Medulla oblongata (tissue), 1 donor: ENCODE results near the gene PCDHGB1.
A peak's percentile ranks its signal among the peaks of the same experiment; 100 is the strongest.
"Not testable (repeated sequence)": the region's sequence is repeated elsewhere in the genome, so short reads cannot be mapped to it uniquely, and the experiment has no call there.

Experiments used
- DNase-seq: peaks from one replicate; pipeline ENCODE4 v3.0.0-alpha.2; 2015; ENCODE audit errors: extremely low spot score

PCDHGB1 gene

GRCh38 chr5:141346017-141346416, 3.9 kb upstream of the PCDHGB1 start:
- not testable (repeated sequence) for DNase-seq

- no peak for DNase-seq
Measured at GRCh38 chr5:141351591-141351990, 1.7 kb downstream of the PCDHGB1 start.

- no peak for DNase-seq
Measured at GRCh38 chr5:141354900-141355469, 5.1 kb downstream of the PCDHGB1 start, which contains the start of gene PCDHGA4. Gene PCDHGA4 (plus strand): TSS chr5:141355021. CDS start chr5:141355108, 87 bp downstream.

GRCh38 chr5:141355641-141356040, 5.7 kb downstream of the PCDHGB1 start:
- no peak for DNase-seq

GRCh38 chr5:141356133-141356532, 6.2 kb downstream of the PCDHGB1 start:
- DNase-seq: no peak

GRCh38 chr5:141356950-141357349, 7.1 kb downstream of the PCDHGB1 start:
- DNase-seq: no peak

- DNase-seq: peak; percentile 30
Measured at GRCh38 chr5:141359790-141360426, 10.0 kb downstream of the PCDHGB1 start, which contains the start of gene PCDHGB2. Gene PCDHGB2 (plus strand): TSS chr5:141359994. CDS start chr5:141360136, 142 bp downstream.

- DNase-seq: no peak
Measured at GRCh38 chr5:141360685-141361084, 10.8 kb downstream of the PCDHGB1 start.

GRCh38 chr5:141362719-141363118, 12.8 kb downstream of the PCDHGB1 start:
- DNase-seq: no peak

GRCh38 chr5:141363952-141364660, 14.2 kb downstream of the PCDHGB1 start, which contains the start of gene PCDHGA5:
Gene PCDHGA5 (plus strand): TSS chr5:141364162. CDS start chr5:141364331, 169 bp downstream.
- no peak for DNase-seq

- no peak for DNase-seq
Measured at GRCh38 chr5:141366016-141366896, 16.4 kb downstream of the PCDHGB1 start.

GRCh38 chr5:141369994-141370848, 20.3 kb downstream of the PCDHGB1 start, which contains the start of gene PCDHGB3:
Gene PCDHGB3 (plus strand): TSS chr5:141370242. CDS start chr5:141370395, 153 bp downstream.
- DNase-seq: peak; percentile 4

GRCh38 chr5:141371572-141372475, 21.9 kb downstream of the PCDHGB1 start:
- no peak for DNase-seq

- no peak for DNase-seq
Measured at GRCh38 chr5:141373673-141374317, 23.9 kb downstream of the PCDHGB1 start, which contains the start of gene PCDHGA6. Gene PCDHGA6 (plus strand): TSS chr5:141373891. CDS start chr5:141374084, 193 bp downstream.

- no peak for DNase-seq
Measured at GRCh38 chr5:141374627-141375026, 24.7 kb downstream of the PCDHGB1 start.

- not testable (repeated sequence) for DNase-seq
Measured at GRCh38 chr5:141375444-141376155, 25.7 kb downstream of the PCDHGB1 start.

- DNase-seq: no peak
Measured at GRCh38 chr5:141382469-141383294, 32.8 kb downstream of the PCDHGB1 start, which contains the start of gene PCDHGA7. Gene PCDHGA7 (plus strand): TSS chr5:141382742. CDS start chr5:141382900, 158 bp downstream.
